Ishikawa (cell line): ENCODE results near the gene TPRG1.

Experiments used
- TCF12 ChIP-seq: IDR thresholded peaks from 2 replicates; pipeline ENCODE4 v1.6.1; 2012; ENCODE audit warnings: low read depth
- ZBTB7A ChIP-seq: IDR thresholded peaks from 2 replicates; pipeline ENCODE4 v1.6.1; 2012; ENCODE audit warnings: low read depth

- TF ChIP-seq TCF12 (no peak), ZBTB7A (no peak)
Observed at GRCh38 chr3:189368384-189368783, 196.6 kb downstream of the TPRG1 start.
